ENCODE data around the gene FRMPD4.

GRCh38 chrX:12315526-12315925 lies 177.3 kb downstream of the FRMPD4 start:
- TF ChIP-seq CREM (IDR thresholded peaks at IDR 0.05; ENCODE audit: low read depth) (no peak), RCOR1 (conservative IDR thresholded peaks at IDR 0.05; ENCODE audit: low read depth, low read length) (no peak), NFIC (IDR thresholded peaks at IDR 0.05; ENCODE audit: low read depth, low read length) (no peak), ZZZ3 (IDR thresholded peaks at IDR 0.05; ENCODE audit: control insufficient read depth, insufficient read length, low read depth) (no peak), EGR1 (IDR thresholded peaks at IDR 0.05; ENCODE audit: borderline replicate concordance in 1 of 2, low read depth in 2 of 2, low read length in 2 of 2) (no peak), POLR2AphosphoS5 (IDR thresholded peaks at IDR 0.05; ENCODE audit: low read length) (no peak), POLR2A (IDR thresholded peaks at IDR 0.05; ENCODE audit: low read depth, low read length) (no peak)

Data from GM12878 (cell line).